BE2C (cell line): ENCODE results near the gene FOXI3.

Experiments used
- DNase-seq: peaks from one replicate; pipeline ENCODE4 v3.0.0-alpha.2; 2020
- H3K27me3 ChIP-seq: fragments of 250-450 bp; sonication (Bioruptor Pico); 2 replicates; pipeline ENCODE4 v1.5.1; 2020; ENCODE audit warnings: mild to moderate bottlenecking
- H3K36me3 ChIP-seq: fragments of 250-450 bp; sonication (Bioruptor Pico); 2 replicates; pipeline ENCODE4 v1.5.1; 2020; ENCODE audit warnings: mild to moderate bottlenecking
- H3K4me1 ChIP-seq: fragments of 250-450 bp; sonication (Bioruptor Pico); 2 replicates; pipeline ENCODE4 v1.5.1; 2020
- H3K4me3 ChIP-seq: 2 replicates; pipeline ENCODE4 v1.5.1; 2011; ENCODE audit warnings: low read depth, low read length
- H3K9me3 ChIP-seq: fragments of 250-450 bp; sonication (Bioruptor Pico); 2 replicates; pipeline ENCODE4 v1.5.1; 2020
- TF ChIP-seq, protein P1 (sequence below): IDR thresholded peaks from 2 replicates; pipeline ENCODE4 v1.5.1; 2012; ENCODE audit warnings: mild to moderate bottlenecking, low read depth, low read length

The FOXI3 gene

GRCh38 chr2:88483200-88483599 is 30.7 kb upstream of the FOXI3 start:
- H3K9me3 ChIP-seq: no peaks in the 10 kb centered on the region
- no peak for DNase-seq
- H3K4me1 ChIP-seq: no peaks in the 10 kb centered on the region
- no peak overlapping the region for H3K4me3 ChIP-seq
- TF ChIP-seq, protein P1, sequence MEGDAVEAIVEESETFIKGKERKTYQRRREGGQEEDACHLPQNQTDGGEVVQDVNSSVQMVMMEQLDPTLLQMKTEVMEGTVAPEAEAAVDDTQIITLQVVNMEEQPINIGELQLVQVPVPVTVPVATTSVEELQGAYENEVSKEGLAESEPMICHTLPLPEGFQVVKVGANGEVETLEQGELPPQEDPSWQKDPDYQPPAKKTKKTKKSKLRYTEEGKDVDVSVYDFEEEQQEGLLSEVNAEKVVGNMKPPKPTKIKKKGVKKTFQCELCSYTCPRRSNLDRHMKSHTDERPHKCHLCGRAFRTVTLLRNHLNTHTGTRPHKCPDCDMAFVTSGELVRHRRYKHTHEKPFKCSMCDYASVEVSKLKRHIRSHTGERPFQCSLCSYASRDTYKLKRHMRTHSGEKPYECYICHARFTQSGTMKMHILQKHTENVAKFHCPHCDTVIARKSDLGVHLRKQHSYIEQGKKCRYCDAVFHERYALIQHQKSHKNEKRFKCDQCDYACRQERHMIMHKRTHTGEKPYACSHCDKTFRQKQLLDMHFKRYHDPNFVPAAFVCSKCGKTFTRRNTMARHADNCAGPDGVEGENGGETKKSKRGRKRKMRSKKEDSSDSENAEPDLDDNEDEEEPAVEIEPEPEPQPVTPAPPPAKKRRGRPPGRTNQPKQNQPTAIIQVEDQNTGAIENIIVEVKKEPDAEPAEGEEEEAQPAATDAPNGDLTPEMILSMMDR: no peak
- no peaks in the 10 kb centered on the region for H3K27me3 ChIP-seq
- H3K36me3 ChIP-seq: no peaks in the 10 kb centered on the region

DNA sequence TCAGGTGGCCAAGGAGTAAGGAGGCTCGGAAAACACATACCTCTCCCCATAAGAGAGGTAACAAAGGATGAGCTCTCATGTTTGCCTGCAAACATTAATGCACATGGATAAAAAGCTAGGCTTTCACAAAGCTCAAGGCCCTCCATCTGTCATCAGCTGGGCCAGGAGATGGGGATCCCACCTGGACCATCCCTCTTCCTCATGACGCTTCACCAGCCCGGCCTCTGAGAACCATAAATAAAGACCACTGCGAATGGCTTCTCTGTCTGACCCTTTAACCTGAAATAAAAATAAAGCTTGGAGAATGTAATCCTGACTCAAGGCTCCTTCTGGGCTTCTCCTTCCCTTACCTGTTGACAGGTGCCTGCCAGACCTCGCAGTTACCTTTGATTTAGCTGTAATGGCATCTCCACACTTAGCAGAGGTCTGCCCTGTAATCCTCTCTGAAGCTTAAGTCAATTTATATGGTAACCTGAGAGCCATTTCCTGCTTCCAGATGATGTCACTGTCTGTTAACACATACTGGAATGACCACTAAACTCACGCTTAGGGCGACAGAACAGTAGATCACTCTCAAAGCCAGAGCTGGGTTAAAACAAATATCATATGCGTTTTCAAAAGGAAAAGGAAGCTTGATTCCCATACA is 29.3 kb upstream of the FOXI3 start:
- TF ChIP-seq, protein P1: no peak
- no peaks in the 10 kb centered on the region for H3K36me3 ChIP-seq
- DNase-seq: no peak
- no peaks in the 10 kb centered on the region for H3K27me3 ChIP-seq
- no peak overlapping the region for H3K4me3 ChIP-seq
- no peaks in the 10 kb centered on the region for H3K9me3 ChIP-seq
- no peaks in the 10 kb centered on the region for H3K4me1 ChIP-seq

- DNase-seq: no peak
- H3K36me3 ChIP-seq: no peaks in the 10 kb centered on the region
- H3K4me3 ChIP-seq: no peak overlapping the region
- TF ChIP-seq, protein P1: no peak
- H3K4me1 ChIP-seq: no peaks in the 10 kb centered on the region
- H3K9me3 ChIP-seq: no peaks in the 10 kb centered on the region
- no peaks in the 10 kb centered on the region for H3K27me3 ChIP-seq
Measured at GRCh38 chr2:88472811-88473210, 20.3 kb upstream of the FOXI3 start.

DNA sequence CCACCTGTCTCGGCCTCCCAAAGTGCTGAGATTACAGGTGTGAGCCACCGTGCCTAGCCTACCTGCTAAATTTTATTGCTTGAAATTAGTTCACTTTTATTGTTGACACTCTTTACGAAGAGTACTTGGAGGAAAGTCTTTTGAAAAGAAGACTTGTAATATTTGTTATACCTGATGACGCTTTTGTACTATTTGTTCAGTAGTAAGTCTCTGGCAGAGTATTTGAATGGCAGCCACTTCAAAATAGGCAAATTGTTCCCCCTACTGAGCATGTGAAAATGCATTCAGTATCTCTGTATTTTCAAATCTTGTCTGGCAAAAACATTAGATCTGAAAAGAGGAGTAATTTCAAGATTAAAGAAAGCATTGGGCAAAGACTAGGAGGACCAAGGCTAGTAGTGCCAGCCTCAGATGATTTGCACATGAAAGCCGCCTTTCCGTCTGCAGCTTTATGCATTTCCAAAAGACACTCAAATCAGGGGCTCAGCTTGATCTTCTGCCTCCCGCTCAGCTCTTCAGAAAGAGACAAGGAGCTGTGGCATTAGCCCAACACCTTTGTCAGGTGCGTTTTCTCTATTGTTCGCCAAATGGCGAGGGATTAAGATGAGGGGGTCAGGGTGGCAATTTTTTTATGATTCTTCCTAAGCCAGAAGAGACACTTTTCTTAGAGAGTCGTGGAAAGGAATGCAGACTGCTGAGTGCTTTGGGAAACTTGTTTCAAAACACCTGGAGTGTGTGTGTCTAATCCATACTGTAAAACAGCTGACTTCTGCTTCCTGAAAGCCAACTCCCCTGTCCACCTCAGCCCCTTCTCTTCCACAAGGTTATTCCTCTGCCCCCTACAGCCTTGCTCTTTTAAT is 18.8 kb upstream of the FOXI3 start:
- Histone ChIP-seq H3K4me3 (no peak overlapping the region), H3K9me3 (no peaks in the 10 kb centered on the region), H3K4me1 (no peaks in the 10 kb centered on the region), H3K36me3 (no peaks in the 10 kb centered on the region), H3K27me3 (no peaks in the 10 kb centered on the region)
- no peak for DNase-seq
- TF ChIP-seq, protein P1: no peak

DNA sequence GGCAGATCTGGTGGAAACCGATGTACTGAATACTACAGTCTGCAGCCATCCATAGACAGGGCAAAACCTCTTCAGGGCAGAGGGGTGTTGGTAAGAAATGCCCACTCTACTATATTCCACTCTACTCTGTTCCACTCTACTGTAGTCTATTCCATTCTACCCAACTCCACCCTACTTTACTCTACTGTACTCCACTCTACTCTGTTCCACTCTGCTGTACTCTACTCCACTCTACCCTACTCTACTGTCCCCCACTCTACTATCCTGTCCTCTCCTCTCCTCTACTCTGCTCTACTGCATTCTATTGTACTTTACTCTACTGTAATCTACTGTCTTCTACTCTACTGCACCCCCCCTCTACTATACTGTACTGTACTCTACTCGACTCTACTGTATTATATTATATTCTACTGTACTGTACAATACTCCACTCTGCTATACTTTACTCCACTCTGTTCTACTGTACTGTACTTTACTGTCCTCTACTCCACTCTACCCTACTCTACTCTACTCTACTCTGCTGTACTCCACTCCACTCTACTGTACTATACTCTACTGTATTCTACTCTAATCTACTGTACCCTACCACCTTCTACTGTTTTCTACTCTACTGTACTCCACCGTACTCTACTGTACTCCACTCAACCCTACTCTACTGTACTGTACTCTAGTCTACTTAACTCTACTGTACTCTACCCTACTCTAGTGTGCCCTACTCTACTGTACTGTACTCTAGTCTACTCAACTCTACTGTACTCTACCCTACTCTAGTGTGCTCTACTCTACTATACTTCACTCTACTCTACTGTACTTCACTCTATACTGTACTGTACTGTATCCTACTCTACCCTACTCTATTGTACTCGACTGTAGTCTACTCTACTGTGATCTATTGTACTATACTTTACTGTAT is 17.0 kb upstream of the FOXI3 start:
- H3K27me3 ChIP-seq: no peaks in the 10 kb centered on the region
- no peaks in the 10 kb centered on the region for H3K36me3 ChIP-seq
- H3K9me3 ChIP-seq: no peaks in the 10 kb centered on the region
- TF ChIP-seq, protein P1: no peak
- no peak for DNase-seq
- H3K4me1 ChIP-seq: no peaks in the 10 kb centered on the region
- no peak overlapping the region for H3K4me3 ChIP-seq
